IMR-90 (cell line): ENCODE data around the gene TPO. TPM values are rescaled to one million over a fixed set of nuclear protein-coding genes. Genes with fewer than 3 reads are reported as not detected.

Experiments used
- ATAC-seq: fragments of 200-7000 bp; cut with Tn5 transposase; 2 replicates; pipeline ENCODE4 v1.9.1; 2020; ENCODE audit warnings: low read depth, mild to moderate bottlenecking, moderate library complexity
- BruUV-seq: library from RNA; stranded (reverse); fragments of 400-500 nt; replicated peaks from 2 replicates; lab custom pipeline; 2021; lab: Mats Ljungman, UMichigan
- CTCF ChIA-PET: fragments of 300-600 bp; formaldehyde crosslinking; extraction: SDS; loops from one replicate; lab custom pipeline; 2021; ENCODE audit warnings: antibody characterized with exemption; lab: Yijun Ruan, JAX
- POLR2A ChIA-PET: fragments of 300-600 bp; sonication (Branson Sonifier 250); formaldehyde crosslinking; loops from one replicate; lab custom pipeline; 2022; ENCODE audit warnings: antibody characterized with exemption; ENCODE audit not compliant: unreplicated experiment; lab: Charles Lee
- DNase-seq: peaks from one replicate; pipeline ENCODE4 v3.0.0; 2013
- H2AFZ ChIP-seq: replicated peaks from 2 replicates; pipeline ENCODE3; 2013; ENCODE audit warnings: low read length, mild to moderate bottlenecking; ENCODE audit not compliant: poor library complexity
- H2AK5ac ChIP-seq: 2 replicates; pipeline ENCODE4 v1.6.1; 2013; ENCODE audit warnings: low read depth, low read length, inconsistent platforms
- H2AK9ac ChIP-seq: replicated peaks from 2 replicates; pipeline ENCODE3; 2013; ENCODE audit warnings: mild to moderate bottlenecking, low read depth, low read length, moderate library complexity; ENCODE audit not compliant: poor library complexity
- H2BK120ac ChIP-seq: 2 replicates; pipeline ENCODE4 v1.6.1; 2013; ENCODE audit warnings: low read depth, low read length, inconsistent platforms
- H2BK15ac ChIP-seq: 3 replicates; pipeline ENCODE4 v1.6.1; 2013; ENCODE audit warnings: low read depth, low read length, inconsistent platforms
- H2BK20ac ChIP-seq: 2 replicates; pipeline ENCODE4 v1.6.1; 2013; ENCODE audit warnings: low read depth, mild to moderate bottlenecking, inconsistent platforms, low read length, moderate library complexity
- H2BK5ac ChIP-seq: 2 replicates; pipeline ENCODE4 v1.6.1; 2013; ENCODE audit warnings: mild to moderate bottlenecking, low read depth, low read length, inconsistent platforms; ENCODE audit not compliant: poor library complexity, severe bottlenecking
- H3K14ac ChIP-seq: replicated peaks from 2 replicates; pipeline ENCODE4 v1.6.1; 2013; ENCODE audit warnings: low read depth, low read length, inconsistent platforms
- H3K18ac ChIP-seq: 2 replicates; pipeline ENCODE4 v1.6.1; 2013; ENCODE audit warnings: low read depth, low read length, control low read depth
- H3K23ac ChIP-seq: 2 replicates; pipeline ENCODE4 v1.6.1; 2013; ENCODE audit warnings: low read depth, low read length, inconsistent platforms
- H3K27ac ChIP-seq: 2 replicates; pipeline ENCODE4 v1.5.1; 2013; ENCODE audit warnings: mild to moderate bottlenecking, control low read depth, low read length; ENCODE audit not compliant: insufficient read depth
- H3K27me3 ChIP-seq: 2 replicates; pipeline ENCODE4 v1.6.1; 2013; ENCODE audit warnings: low read length; ENCODE audit not compliant: control insufficient read depth, insufficient read depth
- H3K36me3 ChIP-seq: 2 replicates; pipeline ENCODE4 v1.6.1; 2013; ENCODE audit warnings: low read length, mixed read lengths; ENCODE audit not compliant: control insufficient read depth, insufficient read depth
- H3K4ac ChIP-seq: 2 replicates; pipeline ENCODE4 v1.6.1; 2013; ENCODE audit warnings: low read depth, low read length, inconsistent platforms
- H3K4me1 ChIP-seq: 2 replicates; pipeline ENCODE4 v1.6.1; 2013; ENCODE audit warnings: low read length, mixed read lengths; ENCODE audit not compliant: control insufficient read depth, insufficient read depth
- H3K4me2 ChIP-seq: 2 replicates; pipeline ENCODE4 v1.6.1; 2013; ENCODE audit warnings: low read depth, mild to moderate bottlenecking, control low read depth, low read length, moderate library complexity
- H3K4me3 ChIP-seq: 2 replicates; pipeline ENCODE4 v1.5.1; 2013; ENCODE audit warnings: low read depth, mild to moderate bottlenecking, control low read depth, low read length, moderate library complexity; ENCODE audit not compliant: insufficient read depth
- H3K56ac ChIP-seq: 2 replicates; pipeline ENCODE4 v1.6.1; 2013; ENCODE audit warnings: low read length, inconsistent platforms; ENCODE audit not compliant: insufficient read depth; ENCODE audit errors: extremely low read depth
- H3K79me1 ChIP-seq, 2 experiments: 2 replicates each; pipeline ENCODE4 v1.6.1; 2013; ENCODE audit warnings: low read length in 2 of 2, inconsistent platforms in 1 of 2, low read depth in 1 of 2
- H3K9ac ChIP-seq: 2 replicates; pipeline ENCODE4 v1.6.1; 2013; ENCODE audit warnings: low read depth, low read length, control low read depth
- H3K9me1 ChIP-seq: 2 replicates; pipeline ENCODE4 v1.6.1; 2013; ENCODE audit warnings: low read length, inconsistent platforms; ENCODE audit not compliant: insufficient read depth
- H3K9me3 ChIP-seq: 2 replicates; pipeline ENCODE4 v1.6.1; 2013; ENCODE audit warnings: low read length; ENCODE audit not compliant: control insufficient read depth, insufficient read depth
- H4K20me1 ChIP-seq: 2 replicates; pipeline ENCODE4 v1.6.1; 2013; ENCODE audit warnings: low read length, inconsistent platforms; ENCODE audit not compliant: insufficient read depth
- H4K5ac ChIP-seq: 2 replicates; pipeline ENCODE4 v1.6.1; 2013; ENCODE audit warnings: mild to moderate bottlenecking, low read depth, low read length, control low read depth
- H4K8ac ChIP-seq, 2 experiments: 2 replicates each; pipeline ENCODE4 v1.6.1; 2013; ENCODE audit warnings: low read depth in 2 of 2, low read length in 2 of 2, control low read depth in 1 of 2, inconsistent platforms in 1 of 2
- H4K91ac ChIP-seq: 2 replicates; pipeline ENCODE4 v1.6.1; 2013; ENCODE audit warnings: low read depth, low read length, inconsistent platforms; ENCODE audit not compliant: insufficient read depth
- CHD1 ChIP-seq: IDR thresholded peaks from 2 replicates; pipeline ENCODE4 v1.6.1; 2012; ENCODE audit warnings: low read depth, low read length, improper control_type of control experiment
- FOS ChIP-seq: fragments of 150-350 bp; IDR thresholded peaks from 2 replicates; pipeline ENCODE4 v1.6.1; 2016; ENCODE audit warnings: low read depth, low read length
- MAZ ChIP-seq: IDR thresholded peaks from 2 replicates; pipeline ENCODE4 v1.6.1; 2012; ENCODE audit warnings: low read depth, mild to moderate bottlenecking, low read length, improper control_type of control experiment, moderate library complexity, borderline replicate concordance
- MXI1 ChIP-seq: IDR thresholded peaks from 2 replicates; pipeline ENCODE4 v1.6.1; 2012; ENCODE audit warnings: low read depth, mild to moderate bottlenecking, low read length, moderate library complexity, borderline replicate concordance
- POLR2A ChIP-seq: IDR thresholded peaks from 2 replicates; pipeline ENCODE4 v1.6.1; 2012; ENCODE audit warnings: mild to moderate bottlenecking, low read depth, low read length
- RAD21 ChIP-seq: IDR thresholded peaks from 2 replicates; pipeline ENCODE4 v1.6.1; 2012; ENCODE audit warnings: low read length, improper control_type of control experiment
- RCOR1 ChIP-seq: IDR thresholded peaks from 2 replicates; pipeline ENCODE4 v1.6.1; 2012; ENCODE audit warnings: mild to moderate bottlenecking, low read length, improper control_type of control experiment; ENCODE audit not compliant: insufficient replicate concordance
- SMC3 ChIP-seq: fragments of 150-350 bp; IDR thresholded peaks from 2 replicates; pipeline ENCODE4 v1.6.1; 2016; ENCODE audit warnings: low read depth, mild to moderate bottlenecking, antibody characterized with exemption, low read length, moderate library complexity
- WGBS, 2 experiments: methylation state at CpG; one replicate each; pipeline versions ENCODE4 v1.1.5 to v1.1.7; 2013; ENCODE audit warnings: missing lambda C conversion rate in 2 of 2; ENCODE audit not compliant: insufficient read length in 1 of 2; ENCODE audit errors: extremely low coverage in 2 of 2; 5-methylcytosine and 5-hydroxymethylcytosine counted together
- dilution Hi-C: fragments of 300-500 bp; cut with HindIII; formaldehyde crosslinking; loops from one replicate; pipeline ENCODE4 v1.14.3; 2018; ENCODE audit warnings: low sequenced_read_pairs; ENCODE audit not compliant: unreplicated experiment
- in situ Hi-C: fragments of 300-500 bp; cut with MboI; formaldehyde crosslinking; loops from 3 replicates; pipeline ENCODE4 v1.14.3; 2019; ENCODE audit warnings: low sequenced_read_pairs, inconsistent platforms, mixed read lengths
- intact Hi-C: fragments of 100-400 bp; cut with micrococcal nuclease; formaldehyde crosslinking; loops from 2 replicates; pipeline ENCODE4 v1.10.0; 2022
- polyA plus RNA-seq, 3 experiments: library from polyadenylated mRNA; depleted of rRNA; stranded (reverse); fragments of >200 nt; gene quantifications; 2 replicates each; pipeline ENCODE4 v1.2.3, GENCODE V29; 2012; ENCODE audit warnings: low replicate concordance in 1 of 3
- total RNA-seq: library from RNA; depleted of rRNA; stranded (reverse); fragments of >200 nt; gene quantifications from 2 replicates; pipeline ENCODE4 v1.2.3, GENCODE V29; 2012
- TF ChIP-seq, protein P1 (sequence below): fragments of 150-350 bp; IDR thresholded peaks from 2 replicates; pipeline ENCODE4 v1.6.1; 2017; ENCODE audit warnings: mild to moderate bottlenecking, antibody characterized with exemption, low read length, low read depth
- TF ChIP-seq, protein P2 (sequence below): conservative IDR thresholded peaks from 2 replicates; pipeline ENCODE4 v1.5.1; 2012; ENCODE audit warnings: mild to moderate bottlenecking, low read depth, low read length, improper control_type of control experiment

Gene TPO
- total and polyA plus RNA-seq, 2 of the 4 experiments (the other 2 are of a cell fraction) = not detected

DNA sequence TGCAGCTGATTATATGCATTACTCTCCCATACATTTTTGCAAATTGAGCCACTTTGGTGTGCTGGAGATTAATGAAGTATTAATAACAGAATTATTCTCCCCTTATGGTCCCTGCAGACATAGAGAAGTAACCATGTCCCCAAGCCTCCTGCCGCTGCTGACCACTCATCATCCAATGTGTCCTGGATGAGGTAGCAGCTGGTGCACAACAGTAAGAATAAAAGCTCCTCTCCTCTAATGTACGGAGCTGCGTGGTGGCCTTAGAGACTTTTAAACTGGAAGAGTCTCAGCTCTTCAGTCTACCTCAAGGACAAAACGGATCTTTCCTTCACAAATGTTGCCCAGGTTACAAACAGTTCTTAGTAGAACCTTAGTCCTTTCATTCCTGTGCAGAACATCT is 37.7 kb downstream of the TPO start:
- H2AFZ ChIP-seq = no peak overlapping the region
- H3K27me3 ChIP-seq = no peaks in the 10 kb centered on the region
- no peak overlapping the region for H4K91ac ChIP-seq
- H3K36me3 ChIP-seq = no peaks in the 10 kb centered on the region
- H2AK9ac ChIP-seq = no peak overlapping the region
- CTCF ChIA-PET = no interaction called here
- H3K4me2 ChIP-seq = no peak overlapping the region
- H3K18ac ChIP-seq = no peak overlapping the region
- dilution Hi-C loops = no loop called here
- intact Hi-C loops = no loop called here
- no peak overlapping the region for H3K56ac ChIP-seq
- in situ Hi-C loops = no loop called here
- no peak overlapping the region for H3K9ac ChIP-seq
- no peaks in the 10 kb centered on the region for H3K4me1 ChIP-seq
- H2AK5ac ChIP-seq = no peak overlapping the region
- no peak overlapping the region for H3K14ac ChIP-seq
- BruUV-seq = no TSS peak
- no peaks in the 10 kb centered on the region for H4K20me1 ChIP-seq
- peaks cover 13% of the 10 kb centered on the region; the same call in 1 of the 2 replicates for H3K9me3 ChIP-seq
- POLR2A ChIA-PET = no interaction called here
- H2BK5ac ChIP-seq = no peak overlapping the region
- ATAC-seq (no peak), DNase-seq (no peak)
- TF ChIP-seq POLR2A = no peak
- no peak for TF ChIP-seq RAD21
- TF ChIP-seq, protein P1, sequence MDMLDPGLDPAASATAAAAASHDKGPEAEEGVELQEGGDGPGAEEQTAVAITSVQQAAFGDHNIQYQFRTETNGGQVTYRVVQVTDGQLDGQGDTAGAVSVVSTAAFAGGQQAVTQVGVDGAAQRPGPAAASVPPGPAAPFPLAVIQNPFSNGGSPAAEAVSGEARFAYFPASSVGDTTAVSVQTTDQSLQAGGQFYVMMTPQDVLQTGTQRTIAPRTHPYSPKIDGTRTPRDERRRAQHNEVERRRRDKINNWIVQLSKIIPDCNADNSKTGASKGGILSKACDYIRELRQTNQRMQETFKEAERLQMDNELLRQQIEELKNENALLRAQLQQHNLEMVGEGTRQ = no peak
- TF ChIP-seq RCOR1 = no peak
- TF ChIP-seq, protein P2, sequence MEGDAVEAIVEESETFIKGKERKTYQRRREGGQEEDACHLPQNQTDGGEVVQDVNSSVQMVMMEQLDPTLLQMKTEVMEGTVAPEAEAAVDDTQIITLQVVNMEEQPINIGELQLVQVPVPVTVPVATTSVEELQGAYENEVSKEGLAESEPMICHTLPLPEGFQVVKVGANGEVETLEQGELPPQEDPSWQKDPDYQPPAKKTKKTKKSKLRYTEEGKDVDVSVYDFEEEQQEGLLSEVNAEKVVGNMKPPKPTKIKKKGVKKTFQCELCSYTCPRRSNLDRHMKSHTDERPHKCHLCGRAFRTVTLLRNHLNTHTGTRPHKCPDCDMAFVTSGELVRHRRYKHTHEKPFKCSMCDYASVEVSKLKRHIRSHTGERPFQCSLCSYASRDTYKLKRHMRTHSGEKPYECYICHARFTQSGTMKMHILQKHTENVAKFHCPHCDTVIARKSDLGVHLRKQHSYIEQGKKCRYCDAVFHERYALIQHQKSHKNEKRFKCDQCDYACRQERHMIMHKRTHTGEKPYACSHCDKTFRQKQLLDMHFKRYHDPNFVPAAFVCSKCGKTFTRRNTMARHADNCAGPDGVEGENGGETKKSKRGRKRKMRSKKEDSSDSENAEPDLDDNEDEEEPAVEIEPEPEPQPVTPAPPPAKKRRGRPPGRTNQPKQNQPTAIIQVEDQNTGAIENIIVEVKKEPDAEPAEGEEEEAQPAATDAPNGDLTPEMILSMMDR = no peak
- TF ChIP-seq FOS = no peak
- TF ChIP-seq CHD1 = no peak
- no peak for TF ChIP-seq SMC3
- TF ChIP-seq MAZ = no peak
- TF ChIP-seq MXI1 = no peak
- H3K4me3 ChIP-seq = no peak overlapping the region
- H4K5ac ChIP-seq = no peak overlapping the region
- H2BK20ac ChIP-seq = no peak overlapping the region
- no peaks in the 10 kb centered on the region for H3K79me1 ChIP-seq
- H3K27ac ChIP-seq = no peak overlapping the region
- no peak overlapping the region for H4K8ac ChIP-seq
- WGBS, 2 experiments = no CpG with 5 or more reads among the region's 4 CpGs
- no peak overlapping the region for H2BK120ac ChIP-seq
- no peak overlapping the region for H2BK15ac ChIP-seq
- no peak overlapping the region for H3K4ac ChIP-seq
- no peaks in the 10 kb centered on the region for H3K9me1 ChIP-seq
- no peak overlapping the region for H3K23ac ChIP-seq
